MCF 10A (cell line): ENCODE measurements around the gene SND1. TPM values are rescaled to one million over a fixed set of nuclear protein-coding genes. Genes with fewer than 3 reads are reported as not detected.

Source experiments
- BruUV-seq: library from RNA; stranded (reverse); fragments of 400-500 nt; replicated peaks from 2 replicates; lab custom pipeline; 2021; lab: Mats Ljungman, UMichigan
- CTCF ChIA-PET: fragments of 300-600 bp; sonication (Branson Sonifier 250); formaldehyde crosslinking; extraction: SDS; loops from one replicate; lab custom pipeline; 2021; ENCODE audit warnings: antibody characterized with exemption, inconsistent platforms; lab: Yijun Ruan, JAX
- POLR2A ChIA-PET: fragments of 300-600, 350-650 bp; sonication (Branson Sonifier 250); formaldehyde crosslinking; extraction: SDS; loops from one replicate; lab custom pipeline; 2020; ENCODE audit warnings: antibody characterized with exemption, inconsistent platforms; lab: Yijun Ruan, JAX
- DNase-seq: peaks from one replicate; pipeline ENCODE4 v3.0.0-alpha.2; 2018; ENCODE audit not compliant: unreplicated experiment
- H3K27ac Mint-ChIP-seq: one replicate; pipeline ENCODE4 v1.8.0; 2022; ENCODE audit warnings: mild to moderate bottlenecking, low read depth, mixed read lengths; ENCODE audit not compliant: unreplicated experiment
- H3K27me3 Mint-ChIP-seq: one replicate; pipeline ENCODE4 v1.8.0; 2022; ENCODE audit warnings: mixed read lengths; ENCODE audit not compliant: insufficient read depth, unreplicated experiment
- H3K36me3 Mint-ChIP-seq: one replicate; pipeline ENCODE4 v1.8.0; 2022; ENCODE audit warnings: mild to moderate bottlenecking, moderate library complexity, mixed read lengths; ENCODE audit not compliant: insufficient read depth, unreplicated experiment
- H3K4me1 Mint-ChIP-seq: one replicate; pipeline ENCODE4 v1.8.0; 2022; ENCODE audit warnings: mixed read lengths; ENCODE audit not compliant: insufficient read depth, unreplicated experiment
- H3K4me3 Mint-ChIP-seq: one replicate; pipeline ENCODE4 v1.8.0; 2022; ENCODE audit warnings: mild to moderate bottlenecking, moderate library complexity, mixed read lengths; ENCODE audit not compliant: unreplicated experiment
- H3K9me3 Mint-ChIP-seq: one replicate; pipeline ENCODE4 v1.8.0; 2022; ENCODE audit warnings: mixed read lengths; ENCODE audit not compliant: unreplicated experiment
- intact Hi-C: fragments of 100-400 bp; cut with micrococcal nuclease; formaldehyde crosslinking; loops from 2 replicates; pipeline ENCODE4 v1.14.1; 2022
- total RNA-seq: library from RNA; stranded (reverse); gene quantifications from 2 replicates; pipeline ENCODE4 v1.2.3, GENCODE V29; 2022
- TF ChIP-seq, protein P1 (sequence below): fragments of 200-600 bp; IDR thresholded peaks from one replicate; pipeline ENCODE4 v1.8.0; 2022; ENCODE audit warnings: antibody characterized with exemption, mild to moderate bottlenecking; ENCODE audit not compliant: unreplicated experiment

The SND1 gene
- total RNA-seq, 1 experiment from 2014 or later: 297 TPM

DNA sequence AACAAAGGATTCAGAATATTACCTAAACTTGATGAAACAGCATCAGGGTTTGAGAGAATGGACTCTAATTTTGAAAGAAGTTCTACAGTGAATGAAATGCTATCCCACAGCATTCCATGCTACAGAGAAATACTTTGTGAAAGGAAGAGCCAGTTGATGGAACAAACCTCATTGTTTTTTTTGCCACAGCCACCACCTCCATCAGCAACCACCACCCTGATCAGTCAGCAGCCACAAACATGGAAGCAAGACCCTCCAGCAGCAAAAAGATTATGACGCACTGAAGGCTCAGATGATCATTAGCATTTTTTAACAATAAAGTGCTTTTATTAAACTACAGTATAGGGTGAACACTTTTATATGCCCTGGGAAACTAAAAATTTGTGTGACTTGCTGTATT is 280.5 kb downstream of the SND1 start:
- Mint-ChIP-seq H3K27ac (no peak overlapping the region), H3K36me3 (peaks cover 47% of the 10 kb centered on the region), H3K9me3 (no peaks in the 10 kb centered on the region), H3K4me3 (no peak overlapping the region), H3K27me3 (no peaks in the 10 kb centered on the region), H3K4me1 (peaks cover 8% of the 10 kb centered on the region)
- CTCF ChIA-PET: no interaction called here
- no TSS peak for BruUV-seq
- DNase-seq: no peak
- POLR2A ChIA-PET: no interaction called here
- intact Hi-C loops: no loop called here
- TF ChIP-seq, protein P1, sequence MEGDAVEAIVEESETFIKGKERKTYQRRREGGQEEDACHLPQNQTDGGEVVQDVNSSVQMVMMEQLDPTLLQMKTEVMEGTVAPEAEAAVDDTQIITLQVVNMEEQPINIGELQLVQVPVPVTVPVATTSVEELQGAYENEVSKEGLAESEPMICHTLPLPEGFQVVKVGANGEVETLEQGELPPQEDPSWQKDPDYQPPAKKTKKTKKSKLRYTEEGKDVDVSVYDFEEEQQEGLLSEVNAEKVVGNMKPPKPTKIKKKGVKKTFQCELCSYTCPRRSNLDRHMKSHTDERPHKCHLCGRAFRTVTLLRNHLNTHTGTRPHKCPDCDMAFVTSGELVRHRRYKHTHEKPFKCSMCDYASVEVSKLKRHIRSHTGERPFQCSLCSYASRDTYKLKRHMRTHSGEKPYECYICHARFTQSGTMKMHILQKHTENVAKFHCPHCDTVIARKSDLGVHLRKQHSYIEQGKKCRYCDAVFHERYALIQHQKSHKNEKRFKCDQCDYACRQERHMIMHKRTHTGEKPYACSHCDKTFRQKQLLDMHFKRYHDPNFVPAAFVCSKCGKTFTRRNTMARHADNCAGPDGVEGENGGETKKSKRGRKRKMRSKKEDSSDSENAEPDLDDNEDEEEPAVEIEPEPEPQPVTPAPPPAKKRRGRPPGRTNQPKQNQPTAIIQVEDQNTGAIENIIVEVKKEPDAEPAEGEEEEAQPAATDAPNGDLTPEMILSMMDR: no peak

DNA sequence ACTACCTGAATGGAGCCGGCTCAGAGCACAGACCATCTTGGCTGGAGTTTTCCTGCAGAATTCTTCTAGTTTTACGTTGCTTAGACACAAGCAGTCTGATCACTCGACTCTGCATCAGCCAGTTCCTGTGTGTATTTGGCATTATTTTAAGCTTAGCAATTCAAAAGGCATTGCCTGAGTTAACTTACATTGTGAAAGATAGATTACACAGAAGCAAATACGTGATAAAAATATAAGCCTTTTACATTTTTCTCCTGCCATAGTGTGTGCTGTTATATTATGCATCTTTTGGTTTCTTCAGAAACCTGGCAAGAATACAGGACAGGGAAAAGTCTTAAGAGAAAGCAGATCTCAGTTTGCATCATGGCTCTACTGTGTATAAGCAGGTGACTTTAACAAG is 281.2 kb downstream of the SND1 start:
- H3K9me3 Mint-ChIP-seq: no peaks in the 10 kb centered on the region
- no peaks in the 10 kb centered on the region for H3K27me3 Mint-ChIP-seq
- H3K4me1 Mint-ChIP-seq: peaks cover 14% of the 10 kb centered on the region
- no peak overlapping the region for H3K27ac Mint-ChIP-seq
- no peak overlapping the region for H3K4me3 Mint-ChIP-seq
- TF ChIP-seq, protein P1: no peak
- BruUV-seq: no TSS peak
- ChIA-PET POLR2A (no interaction called here), CTCF (interaction anchor here (0.6 kb wide), 1 partner anchor 124 kb away, joined by 3 read pairs; no protein-coding TSS in a partner anchor)
- intact Hi-C loops: no loop called here
- peaks cover 49% of the 10 kb centered on the region for H3K36me3 Mint-ChIP-seq
- no peak for DNase-seq

- CTCF ChIA-PET: interaction anchor here (0.7 kb wide), 1 partner anchor 228 kb away, joined by 3 read pairs; no protein-coding TSS in a partner anchor
- Mint-ChIP-seq H3K4me3 (no peak overlapping the region), H3K27ac (no peak overlapping the region), H3K36me3 (peaks cover 53% of the 10 kb centered on the region), H3K9me3 (no peaks in the 10 kb centered on the region), H3K27me3 (no peaks in the 10 kb centered on the region), H3K4me1 (peaks cover 23% of the 10 kb centered on the region)
- DNase-seq: no peak
- intact Hi-C loops: no loop called here
- BruUV-seq: no TSS peak
- POLR2A ChIA-PET: no interaction called here
- TF ChIP-seq, protein P1: no peak
Measured at GRCh38 chr7:127934711-127935110, 282.7 kb downstream of the SND1 start.

DNA sequence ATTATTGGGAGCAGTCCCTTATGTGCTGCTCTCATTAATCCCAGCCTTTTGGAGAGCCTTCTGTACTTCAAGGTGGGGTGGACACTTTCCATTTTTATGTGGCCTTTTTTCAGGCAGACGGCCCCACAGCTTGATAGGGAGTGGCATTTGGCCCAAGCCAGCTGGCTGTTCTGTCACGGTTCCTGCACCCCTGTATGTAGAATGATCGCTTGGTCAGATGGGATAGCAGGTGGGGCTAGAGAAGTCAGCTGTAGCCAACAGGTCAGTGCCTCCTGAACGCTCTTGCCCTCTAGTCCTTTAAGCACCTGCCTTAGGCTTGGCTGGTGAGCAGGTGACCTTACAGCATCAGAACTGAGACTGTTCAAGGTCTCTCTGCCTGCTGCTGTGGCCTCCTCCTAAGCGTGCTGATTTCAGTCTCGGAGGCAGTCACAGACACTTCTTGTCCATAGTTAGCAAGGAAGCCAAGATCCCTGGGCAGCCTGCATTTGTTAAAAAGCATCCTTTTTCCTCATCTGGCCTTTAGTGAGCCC is 283.9 kb downstream of the SND1 start:
- TF ChIP-seq, protein P1: no peak
- peaks cover 59% of the 10 kb centered on the region for H3K36me3 Mint-ChIP-seq
- H3K9me3 Mint-ChIP-seq: no peaks in the 10 kb centered on the region
- intact Hi-C loops: no loop called here
- H3K27ac Mint-ChIP-seq: no peak overlapping the region
- POLR2A ChIA-PET: no interaction called here
- no peaks in the 10 kb centered on the region for H3K27me3 Mint-ChIP-seq
- H3K4me1 Mint-ChIP-seq: peaks cover 23% of the 10 kb centered on the region
- no peak overlapping the region for H3K4me3 Mint-ChIP-seq
- CTCF ChIA-PET: no interaction called here
- DNase-seq: no peak
- BruUV-seq: no TSS peak
